Activated T-helper 1 cell treated with Interleukin-2 at 50 U/mL for 16 hours (primary cell): Measurements from ENCODE around the gene ALDH1A2.
"Not testable (repeated sequence)": the region's sequence is repeated elsewhere in the genome, so short reads cannot be mapped to it uniquely, and the experiment has no call there.

Experiments
- DNase-seq: peaks from one replicate; pipeline ENCODE4 v3.0.0-alpha.2; 2020; ENCODE audit warnings: low read depth

The ALDH1A2 gene

DNA sequence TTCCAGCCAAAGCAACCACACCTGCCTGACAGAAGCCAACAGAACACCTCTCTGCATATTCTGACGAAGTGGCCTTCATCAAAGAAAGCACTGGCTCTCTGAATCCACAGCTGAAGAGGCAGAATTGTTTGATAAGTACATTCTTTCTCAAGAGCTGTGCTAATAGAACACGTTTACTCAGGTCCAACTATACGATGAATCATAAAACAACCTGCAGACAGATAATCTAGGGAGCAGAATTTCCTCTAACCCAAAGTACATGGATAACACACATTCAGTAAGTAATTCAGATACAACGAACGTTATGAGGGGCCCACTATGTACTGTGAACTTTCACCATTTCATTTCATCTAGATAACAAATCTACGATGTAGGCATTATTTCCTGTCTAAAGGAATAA, 25.4 kb downstream of the ALDH1A2 start:
- no peak for DNase-seq

GRCh38 chr15:58039079-58040035, 26.2 kb downstream of the ALDH1A2 start:
- no peak for DNase-seq

DNA sequence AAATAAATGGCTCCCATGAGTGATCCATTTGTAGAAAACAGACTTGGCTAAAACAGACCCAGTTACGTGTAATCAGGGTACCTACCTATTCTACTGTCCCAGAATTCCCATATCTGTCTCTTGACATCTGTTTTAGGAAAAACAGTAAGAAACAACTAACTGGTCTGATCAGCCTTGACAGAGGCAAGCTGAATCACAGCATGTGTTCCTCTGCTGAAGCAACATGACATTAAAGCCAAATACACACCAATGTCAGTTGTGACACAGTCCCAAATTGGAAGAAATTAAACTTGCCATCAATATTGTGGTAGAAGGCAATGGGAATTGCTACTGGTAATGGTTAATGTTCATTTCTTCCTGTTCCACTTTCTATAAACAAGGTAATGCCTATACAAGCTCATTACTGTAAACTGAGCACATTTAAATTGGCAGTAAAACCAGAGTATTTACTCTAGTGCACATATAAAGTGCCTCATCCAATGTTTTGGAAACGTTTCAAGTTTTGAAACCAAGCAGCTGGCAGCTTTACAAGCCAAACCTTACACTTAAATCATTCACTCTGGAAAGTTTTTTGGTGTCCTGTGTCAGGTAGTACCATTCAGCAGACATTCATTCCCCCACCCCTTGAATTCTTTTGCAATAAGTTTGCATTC, 27.0 kb downstream of the ALDH1A2 start:
- DNase-seq = no peak

DNA sequence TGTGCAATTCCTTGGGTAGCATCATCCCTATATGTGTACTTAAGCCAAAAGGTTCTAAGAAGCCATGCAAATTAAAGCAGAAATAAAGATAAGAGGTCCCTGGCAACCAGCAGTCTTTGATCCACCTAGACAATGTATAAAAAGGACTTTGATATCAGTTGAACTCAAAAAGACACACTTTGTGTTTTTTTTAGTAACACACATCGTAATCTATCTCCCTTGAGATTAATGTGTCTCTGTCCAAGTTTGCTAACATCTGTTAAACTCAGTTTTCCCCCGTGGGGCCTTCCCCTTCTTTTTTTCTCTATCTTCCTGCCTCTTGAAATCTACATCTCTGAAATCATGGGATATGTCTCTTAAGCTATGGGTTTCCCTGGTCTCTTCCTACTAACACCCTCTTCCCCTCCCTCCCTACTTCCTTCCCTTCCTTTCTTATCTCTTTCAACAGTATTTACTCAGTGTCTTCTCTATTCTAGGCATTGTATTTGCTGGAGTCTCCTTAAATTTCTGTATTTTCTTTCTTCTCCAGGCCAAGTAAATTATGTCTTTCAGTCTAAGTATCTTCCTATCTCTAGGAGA, 27.7 kb downstream of the ALDH1A2 start:
- DNase-seq = no peak

DNA sequence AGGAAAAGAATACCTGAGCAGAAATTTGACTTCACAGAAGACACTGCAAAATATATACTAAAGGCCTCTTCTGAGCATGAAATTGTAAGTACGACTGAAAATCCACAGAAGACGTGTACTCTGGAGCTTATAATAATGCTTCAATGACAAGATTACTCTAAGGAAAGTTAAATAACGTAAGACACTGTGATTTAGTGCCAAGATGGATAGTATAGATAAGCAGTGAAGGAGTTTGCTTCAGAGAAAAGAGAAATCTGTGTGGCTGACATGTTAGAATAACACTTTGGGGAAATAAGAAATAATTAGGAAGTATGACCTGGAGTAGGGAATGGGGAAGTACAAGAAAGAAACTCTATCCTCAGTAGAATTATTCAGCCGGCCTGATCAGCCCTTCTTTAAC, 28.9 kb downstream of the ALDH1A2 start:
- no peak for DNase-seq

DNA sequence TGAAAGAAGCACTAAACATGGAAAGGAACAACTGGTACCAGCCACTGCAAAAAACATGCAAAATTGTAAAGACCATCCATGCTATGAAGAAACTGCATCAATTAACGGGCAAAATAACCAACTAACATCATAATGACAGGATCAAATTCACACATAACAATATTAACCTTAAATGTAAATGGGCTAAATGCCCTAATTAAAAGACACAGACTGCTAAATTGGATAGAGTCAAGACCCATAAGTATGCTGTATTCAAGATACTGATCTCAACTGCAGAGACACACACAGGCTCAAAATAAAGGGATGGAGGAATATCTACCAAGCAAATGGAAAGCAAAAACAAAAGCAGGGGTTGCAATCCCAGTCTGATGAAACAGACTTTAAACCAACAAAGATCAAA, 37.1 kb downstream of the ALDH1A2 start:
- not testable (repeated sequence) for DNase-seq

DNA sequence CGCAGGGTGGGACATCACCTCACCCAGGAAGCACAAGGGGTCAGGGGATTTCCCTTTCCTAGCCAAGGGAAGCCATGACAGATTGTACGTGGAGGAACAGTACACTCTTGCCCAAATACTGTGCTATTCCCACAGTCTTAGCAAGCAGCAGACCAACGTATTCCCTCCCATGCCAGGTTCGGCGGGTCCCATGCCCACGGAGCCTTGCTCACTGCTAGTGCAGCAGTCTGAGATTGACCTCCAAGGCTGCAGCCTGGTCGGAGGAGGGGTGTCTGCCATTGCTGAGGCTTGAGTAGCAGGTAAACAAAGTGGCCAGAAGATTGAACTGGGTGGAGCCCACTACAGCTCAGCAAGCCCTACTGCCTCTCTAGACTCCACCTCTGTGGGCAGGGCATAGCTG, 39.0 kb downstream of the ALDH1A2 start:
- no peak for DNase-seq

DNA sequence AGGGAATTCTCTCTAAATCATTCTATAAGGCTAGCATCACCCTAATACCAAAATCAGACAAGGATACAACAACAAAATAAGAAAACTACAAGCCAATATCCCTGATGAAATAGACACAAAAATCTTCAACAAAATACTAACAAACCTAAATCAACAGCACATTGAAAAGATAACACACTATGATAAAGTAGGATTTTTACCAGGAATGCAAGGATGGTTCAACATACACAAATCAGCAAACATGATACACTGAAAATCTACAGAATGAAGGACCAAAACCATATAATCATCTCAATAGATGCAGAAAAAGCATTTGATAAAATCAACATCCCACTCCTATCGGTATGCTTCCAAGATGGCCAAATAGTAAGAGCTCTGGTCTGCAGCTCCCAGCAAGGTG, 39.5 kb downstream of the ALDH1A2 start:
- DNase-seq = no peak

DNA sequence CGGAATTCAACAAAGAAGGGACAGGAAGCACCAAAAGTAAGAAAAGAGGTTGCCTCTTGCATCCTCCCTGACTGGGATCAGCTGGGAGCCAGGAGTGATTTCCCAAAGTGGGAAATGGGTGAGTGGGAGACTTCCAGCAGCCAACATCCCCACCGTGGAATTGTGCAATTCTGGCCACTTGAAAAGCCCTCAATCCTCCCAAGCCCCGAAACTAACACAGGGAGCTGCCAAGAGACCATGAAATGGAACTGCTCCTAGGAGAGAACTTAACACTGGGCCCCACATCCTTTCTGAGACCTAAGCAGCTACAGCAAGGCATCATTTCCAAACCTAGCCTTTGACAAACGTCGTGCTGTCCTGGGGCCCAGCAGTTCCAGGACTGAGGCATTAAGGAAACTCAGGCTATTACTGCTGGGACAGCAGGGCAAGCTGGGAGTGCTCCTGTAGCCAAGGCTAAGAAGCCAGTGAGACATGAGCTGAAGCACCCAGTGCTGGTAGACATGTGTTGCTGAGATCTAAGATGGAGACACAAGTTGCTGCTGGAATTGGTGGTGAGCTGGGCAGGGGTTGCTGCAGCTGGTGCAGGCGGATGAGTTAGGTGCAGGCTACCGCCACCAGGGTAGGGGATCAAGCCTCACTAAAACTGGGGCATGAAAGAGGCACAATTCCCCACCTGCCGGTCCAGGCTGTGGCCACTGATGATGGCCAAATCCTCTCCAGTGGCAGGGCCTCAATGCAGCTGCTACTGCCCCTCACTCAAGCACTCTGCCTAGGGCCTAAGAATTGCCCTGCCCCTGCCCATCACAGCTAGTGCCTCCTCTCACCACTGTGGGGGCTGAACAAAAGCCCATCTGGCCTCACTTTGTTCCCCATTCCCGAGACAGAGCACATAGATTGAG, 43.9 kb downstream of the ALDH1A2 start:
- DNase-seq = no peak

GRCh38 chr15:58019503-58020376, 45.8 kb downstream of the ALDH1A2 start:
- DNase-seq = no peak

GRCh38 chr15:58017869-58018268, 47.6 kb downstream of the ALDH1A2 start:
- DNase-seq = no peak

GRCh38 chr15:58016581-58017175, 48.8 kb downstream of the ALDH1A2 start:
- DNase-seq = no peak

DNA sequence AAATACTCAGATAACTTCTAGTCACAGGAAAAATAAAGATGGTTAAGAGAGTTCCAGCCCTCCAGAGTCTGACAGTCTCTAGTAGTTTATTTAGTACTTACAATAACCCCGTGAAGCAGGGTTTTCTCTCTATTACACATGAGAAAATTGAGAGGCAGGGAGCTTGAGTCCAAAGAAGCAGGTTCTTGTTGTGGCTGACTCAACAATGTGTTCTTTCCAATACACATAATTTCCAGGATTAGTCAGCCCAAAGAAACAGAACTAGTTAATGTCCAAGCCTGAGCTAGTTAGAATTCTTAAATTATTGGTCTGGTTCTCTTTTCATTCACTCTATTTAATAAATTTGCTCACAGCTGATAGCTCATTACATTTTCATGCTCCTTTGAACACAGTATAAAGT, 49.9 kb downstream of the ALDH1A2 start:
- no peak for DNase-seq

- no peak for DNase-seq
These were observed 51.0 kb downstream of the ALDH1A2 start for GRCh38 chr15:58014470-58014869.

- DNase-seq = no peak
These were observed 51.5 kb downstream of the ALDH1A2 start for GRCh38 chr15:58014040-58014439.

DNA sequence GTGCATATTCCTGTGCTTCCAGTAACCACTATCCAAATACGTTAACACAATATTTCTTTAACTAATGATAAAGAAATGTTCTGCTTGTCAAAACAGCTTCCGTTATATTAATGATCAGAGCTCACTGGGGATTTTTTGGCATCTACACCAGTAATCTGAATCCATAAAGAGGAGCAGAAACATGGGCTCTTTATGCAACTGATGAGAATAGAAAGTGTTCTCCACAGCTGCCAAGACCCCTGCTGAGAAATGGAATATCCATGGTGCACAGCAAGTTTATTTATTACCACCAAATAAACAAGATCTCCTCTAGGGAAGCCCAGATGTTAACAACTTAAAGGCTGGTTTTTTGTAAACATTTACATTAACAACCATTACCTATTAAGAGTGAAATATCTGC, 54.5 kb downstream of the ALDH1A2 start:
- no peak for DNase-seq

- no peak for DNase-seq
These were observed 61.7 kb downstream of the ALDH1A2 start for GRCh38 chr15:58003810-58004209.

DNA sequence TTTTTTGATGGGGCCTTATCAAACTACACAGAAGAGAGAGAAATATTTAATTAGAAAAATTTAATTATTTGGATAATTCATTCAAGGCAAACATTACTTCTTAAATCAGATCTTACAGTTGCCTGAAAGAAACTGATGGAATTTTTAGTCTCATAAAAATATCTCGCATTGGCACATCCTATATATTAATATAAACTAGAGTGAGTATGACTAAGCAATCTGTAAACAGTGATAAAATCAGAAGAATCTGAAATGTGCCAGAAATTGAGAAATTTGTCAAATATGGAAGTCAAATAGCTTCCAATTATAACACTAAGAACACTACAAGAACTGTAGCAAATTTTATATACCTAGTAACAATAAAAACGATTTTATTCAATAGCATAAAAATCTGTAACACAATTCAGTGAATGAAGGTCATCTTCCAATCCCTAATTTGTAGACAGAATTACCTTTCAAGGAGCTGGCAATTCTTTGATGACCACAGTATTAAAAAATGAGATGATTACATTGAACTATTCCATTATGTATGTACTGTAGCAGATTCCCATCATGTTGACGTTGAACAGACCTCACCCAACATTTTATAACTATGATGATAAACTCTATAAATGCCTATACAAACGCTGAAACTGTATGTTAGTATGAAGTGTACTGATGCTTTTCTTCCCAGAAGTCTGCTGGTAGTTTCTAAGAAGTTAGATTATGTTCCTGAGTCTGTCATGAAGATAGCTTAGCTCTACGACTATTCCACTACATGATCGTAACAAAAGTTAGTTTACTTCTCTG, 63.0 kb downstream of the ALDH1A2 start:
- no peak for DNase-seq

DNA sequence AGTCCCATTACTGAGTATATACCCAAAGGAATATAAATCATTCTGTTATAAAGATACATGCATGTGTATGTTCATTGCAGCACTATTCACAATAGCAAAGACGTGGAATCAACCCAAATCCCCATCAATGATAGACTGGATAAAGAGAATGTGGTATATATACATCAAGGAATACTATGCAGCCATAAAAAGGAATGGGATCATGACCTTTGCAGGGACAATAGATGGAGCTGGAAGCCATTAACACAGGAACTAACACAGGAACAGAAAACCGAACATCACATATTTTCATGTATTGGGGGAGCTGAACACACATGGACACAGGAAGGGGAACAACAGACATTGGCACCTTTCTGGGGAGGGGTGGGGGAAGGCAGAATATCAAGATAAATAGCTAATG, 65.8 kb downstream of the ALDH1A2 start:
- not testable (repeated sequence) for DNase-seq

DNA sequence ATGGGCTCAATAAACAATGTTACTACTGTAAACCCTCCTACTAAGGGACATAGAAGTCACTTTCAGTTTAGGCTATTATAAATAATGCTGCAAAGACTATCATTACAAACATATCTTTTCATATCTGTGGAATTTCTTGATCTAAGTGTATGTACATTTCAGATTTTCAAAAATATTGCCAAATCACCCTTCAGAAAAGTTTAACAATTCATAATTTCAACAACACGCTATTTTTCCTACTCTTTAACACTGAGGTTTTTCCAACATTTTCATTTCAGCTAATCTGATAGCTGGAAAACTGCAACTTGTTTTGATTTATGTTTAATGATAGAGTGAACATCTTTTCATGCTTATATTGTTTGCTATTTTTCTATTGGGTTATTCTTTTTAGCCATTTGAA, 69.0 kb downstream of the ALDH1A2 start:
- no peak for DNase-seq
